HG03060 (cell line): Measurements from ENCODE around the gene HOXA13.

ENCODE experiments used
- ATAC-seq: cut with Tn5 transposase; IDR thresholded peaks from one replicate; pipeline ENCODE4 v1.9.1; 2021; ENCODE audit warnings: low read depth, moderate number of reproducible peaks; ENCODE audit not compliant: unreplicated experiment

The HOXA13 gene

GRCh38 chr7:27193335-27194001 lies 6.4 kb downstream of the HOXA13 start:
- ATAC-seq = no peak

- no peak for ATAC-seq
These were observed 7.2 kb downstream of the HOXA13 start for GRCh38 chr7:27192546-27193334.

GRCh38 chr7:27191833-27192545 lies 7.9 kb downstream of the HOXA13 start:
- ATAC-seq = no peak

DNA sequence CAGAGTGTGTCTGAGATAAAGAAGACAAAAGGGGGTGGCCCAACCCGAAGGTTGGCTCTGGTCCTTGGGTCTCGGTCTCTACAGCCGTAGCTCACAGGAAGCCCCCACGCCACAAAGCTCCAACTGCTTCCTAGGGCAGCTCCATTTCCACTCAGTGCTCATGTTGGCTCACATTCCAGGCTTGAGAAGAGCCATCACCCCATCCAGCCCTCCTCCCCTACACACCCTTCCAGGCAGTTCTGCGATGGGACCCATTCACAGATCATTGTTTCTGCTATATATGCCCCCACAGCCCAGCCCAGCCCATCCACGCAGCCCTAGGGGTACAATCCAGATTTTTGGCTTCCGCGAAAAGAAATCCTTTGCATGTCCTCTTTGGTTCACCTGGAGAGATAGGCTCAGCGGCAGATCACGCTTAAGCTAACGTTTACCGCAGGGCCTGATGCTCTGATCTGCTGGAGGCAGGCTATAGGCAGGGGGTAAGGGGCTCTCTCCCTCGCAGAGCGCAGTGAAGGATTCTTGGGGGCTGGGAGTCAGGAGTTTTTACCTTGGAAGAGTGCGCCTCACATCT lies 8.6 kb downstream of the HOXA13 start:
- ATAC-seq = no peak

DNA sequence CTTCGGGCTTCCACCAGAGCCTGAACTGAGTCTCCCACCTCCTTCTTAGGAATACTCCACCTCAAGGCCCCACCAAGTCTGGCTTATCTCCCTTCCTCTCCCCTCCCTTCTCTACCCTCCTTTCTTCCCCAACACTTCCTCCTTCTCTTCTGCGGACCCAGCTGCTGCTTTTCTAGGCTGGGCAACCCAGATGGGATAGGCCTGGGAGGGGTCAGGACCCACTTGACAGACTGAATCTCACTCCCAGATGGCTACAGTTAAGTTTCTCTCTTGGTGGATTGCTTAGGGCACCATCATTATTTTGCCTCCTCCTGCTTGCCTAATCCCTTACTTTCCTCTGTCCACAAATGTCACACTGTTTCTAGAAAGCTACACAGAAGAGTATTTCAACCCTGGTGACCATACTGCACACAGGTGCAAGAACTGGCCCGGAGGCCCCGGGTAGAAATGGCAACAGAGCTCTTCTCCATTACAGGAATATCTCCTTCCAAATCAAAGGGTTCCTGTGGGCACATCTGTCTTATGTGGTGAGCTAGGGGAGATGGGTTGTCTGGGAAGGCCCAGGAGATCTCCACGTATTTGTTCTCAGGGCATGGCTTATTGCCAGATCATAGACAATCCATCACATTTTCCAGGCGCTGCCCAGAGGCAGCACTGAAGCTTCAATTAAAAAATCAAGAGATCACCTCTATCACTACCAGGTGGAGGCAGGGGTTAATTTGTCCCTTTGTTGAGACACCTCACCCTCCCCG lies 9.7 kb downstream of the HOXA13 start:
- no peak for ATAC-seq

DNA sequence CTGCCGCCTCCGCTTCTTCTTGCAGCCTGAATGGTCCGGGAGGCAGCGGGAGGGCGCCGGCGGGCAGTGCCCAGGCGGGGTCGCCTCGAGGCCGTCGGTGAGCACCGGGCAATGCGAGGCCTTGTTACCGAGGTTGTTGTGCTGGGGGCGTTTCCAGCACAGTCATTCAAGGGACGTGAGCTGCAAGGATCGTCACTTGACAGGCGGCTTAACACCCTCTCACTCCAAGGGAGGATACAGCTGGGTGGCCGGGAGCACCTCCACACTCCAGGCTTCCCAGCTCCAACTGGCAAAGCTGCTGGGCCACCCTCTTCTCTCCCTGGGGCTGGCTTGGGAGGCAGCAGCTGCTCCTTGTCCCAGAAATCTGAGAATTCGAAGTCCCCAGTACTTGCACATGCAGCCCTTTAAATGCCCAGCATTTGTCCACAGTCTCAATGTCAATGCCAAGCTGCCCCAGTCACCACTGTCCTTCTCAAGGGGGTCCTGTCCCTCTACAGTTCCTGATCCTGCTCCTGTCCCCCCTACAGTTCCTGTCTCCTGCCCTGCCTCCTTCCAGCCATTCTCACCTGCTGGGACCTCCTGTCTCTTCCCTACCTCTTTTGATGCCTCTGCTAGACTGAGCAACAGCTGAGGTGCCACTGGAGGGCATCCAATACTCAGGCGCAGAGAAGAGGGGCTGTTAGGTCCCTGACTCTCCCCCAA lies 10.4 kb downstream of the HOXA13 start:
- no peak for ATAC-seq

GRCh38 chr7:27188386-27189294 lies 11.3 kb downstream of the HOXA13 start:
- no peak for ATAC-seq

DNA sequence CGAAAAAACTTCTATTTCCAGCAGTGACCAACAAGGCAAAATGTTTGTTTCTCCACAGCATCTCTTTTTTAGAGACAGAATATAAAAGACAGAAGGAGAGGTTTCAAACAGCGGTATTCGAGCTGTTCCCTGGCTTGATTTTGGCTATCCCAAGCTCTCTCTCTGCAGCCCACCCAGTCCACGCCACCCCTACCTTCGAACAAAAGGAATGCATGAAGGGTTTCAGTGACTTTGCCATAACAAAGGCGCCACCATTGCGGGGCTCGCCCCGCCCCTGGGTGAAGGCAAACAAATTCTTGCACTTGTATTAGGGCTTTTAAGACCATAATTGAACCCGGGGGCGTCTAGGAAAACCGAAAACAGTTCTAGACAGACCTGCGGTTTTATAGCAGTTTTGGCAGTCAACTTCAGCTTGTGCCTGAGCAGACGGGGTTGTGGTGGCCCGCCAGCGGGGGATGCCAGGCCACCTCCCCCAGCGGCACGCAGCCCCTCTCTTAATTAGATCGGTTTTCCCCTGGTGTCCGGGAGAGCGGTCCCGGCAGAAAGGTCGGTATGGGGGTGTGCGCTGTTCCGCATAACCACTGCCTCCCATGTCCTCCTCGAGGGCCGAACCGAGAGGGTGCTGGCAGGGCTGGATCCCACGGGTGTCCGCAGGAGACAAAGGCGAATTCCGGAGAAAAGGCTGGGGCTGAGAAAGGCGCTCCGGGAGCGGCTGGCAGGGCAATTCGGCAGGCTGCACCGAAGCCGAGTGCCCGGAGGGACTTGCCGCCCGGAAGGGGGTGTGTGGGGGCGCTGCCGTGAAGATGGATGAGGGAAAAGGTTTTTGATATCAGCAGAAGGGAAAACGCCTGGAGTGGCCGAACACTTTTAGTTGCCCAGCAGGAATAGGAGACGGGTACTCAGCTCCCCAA lies 12.2 kb downstream of the HOXA13 start:
- no peak for ATAC-seq

- ATAC-seq = no peak
These were observed 13.0 kb downstream of the HOXA13 start for GRCh38 chr7:27186668-27187474.

DNA sequence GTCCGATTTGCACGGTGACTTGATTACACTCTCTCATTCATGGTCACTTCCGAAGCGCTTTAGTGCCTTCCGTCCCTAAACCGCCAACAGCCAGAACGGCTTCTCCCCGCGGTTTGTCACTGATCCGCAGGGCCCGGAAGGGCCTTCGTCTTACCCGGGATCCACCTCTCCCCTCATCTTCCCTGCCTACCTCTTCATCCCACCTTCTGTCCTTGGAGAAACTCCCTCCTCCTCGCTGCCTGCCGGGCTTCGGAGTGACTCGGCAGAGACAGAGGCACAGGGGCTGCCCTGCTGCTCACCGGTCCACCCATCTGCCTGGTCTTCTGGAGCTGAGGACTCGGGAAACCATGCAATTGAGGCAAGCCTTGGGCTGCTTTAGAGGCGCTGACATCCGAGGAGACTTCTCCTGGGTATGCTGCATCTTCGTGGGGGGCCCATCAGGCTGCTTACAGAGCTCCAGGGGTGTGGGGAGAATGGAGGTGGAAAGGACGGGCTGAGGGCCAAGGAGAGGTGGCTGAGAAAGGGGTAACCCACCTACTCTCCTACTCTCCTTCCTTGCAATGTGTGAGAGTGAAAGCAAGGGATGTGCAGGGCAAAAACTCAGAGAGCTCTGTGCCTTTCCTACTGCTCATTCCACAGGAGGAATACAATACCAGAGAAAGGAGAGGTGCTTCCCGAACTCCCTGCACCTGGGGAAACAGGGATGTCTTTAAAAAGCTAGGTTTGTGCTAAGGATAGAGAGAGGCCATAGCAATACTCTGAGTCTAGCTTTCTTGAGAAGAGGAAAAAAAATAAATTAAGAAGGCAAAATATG lies 13.8 kb downstream of the HOXA13 start:
- ATAC-seq = no peak

DNA sequence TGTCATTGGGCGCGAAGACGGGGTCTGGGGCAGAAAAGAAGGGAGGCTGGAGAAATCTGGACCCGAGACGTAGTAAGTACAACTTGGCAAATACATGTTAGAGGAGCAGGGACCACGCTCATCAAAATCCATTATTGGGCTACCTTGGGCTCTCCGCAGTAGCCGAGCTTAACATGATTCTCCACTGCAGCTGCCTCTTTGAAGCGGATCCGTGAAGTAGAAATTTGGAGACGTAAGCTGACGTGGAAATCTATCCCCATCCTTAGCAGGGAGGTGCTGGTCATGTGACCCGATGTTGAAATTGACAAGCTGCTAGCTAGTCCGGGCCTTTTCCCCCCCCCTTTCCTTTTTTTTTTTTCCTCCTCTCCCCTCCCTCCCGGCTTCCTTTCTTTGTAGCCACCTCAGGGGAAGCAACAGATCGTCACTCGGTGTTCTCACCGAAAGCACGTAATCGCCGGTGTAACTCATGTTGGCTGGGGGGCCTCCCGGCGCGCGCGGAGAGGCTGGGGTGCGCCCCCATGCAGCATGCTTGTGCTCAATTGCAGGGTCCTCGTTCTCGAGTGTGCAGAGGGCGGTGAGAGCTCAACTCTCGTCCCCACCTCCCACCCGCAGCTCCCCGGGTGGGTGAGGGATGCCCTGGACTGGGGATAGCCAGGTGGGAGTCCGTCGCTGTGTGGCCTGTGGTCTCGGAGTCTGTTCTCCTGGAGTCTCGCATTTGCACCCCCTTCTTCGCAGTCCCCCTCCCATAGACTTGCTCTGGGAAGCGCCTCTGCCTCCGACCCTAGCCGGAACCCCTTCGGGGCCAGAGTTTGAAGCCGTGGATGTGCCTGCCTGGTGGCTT lies 14.7 kb downstream of the HOXA13 start, which contains the start of gene HOXA11:
HOXA11 (minus strand) TSS at position 220 of the 841 bp plus-strand sequence; CDS start at position 132, 88 bp downstream.
- ATAC-seq = no peak

DNA sequence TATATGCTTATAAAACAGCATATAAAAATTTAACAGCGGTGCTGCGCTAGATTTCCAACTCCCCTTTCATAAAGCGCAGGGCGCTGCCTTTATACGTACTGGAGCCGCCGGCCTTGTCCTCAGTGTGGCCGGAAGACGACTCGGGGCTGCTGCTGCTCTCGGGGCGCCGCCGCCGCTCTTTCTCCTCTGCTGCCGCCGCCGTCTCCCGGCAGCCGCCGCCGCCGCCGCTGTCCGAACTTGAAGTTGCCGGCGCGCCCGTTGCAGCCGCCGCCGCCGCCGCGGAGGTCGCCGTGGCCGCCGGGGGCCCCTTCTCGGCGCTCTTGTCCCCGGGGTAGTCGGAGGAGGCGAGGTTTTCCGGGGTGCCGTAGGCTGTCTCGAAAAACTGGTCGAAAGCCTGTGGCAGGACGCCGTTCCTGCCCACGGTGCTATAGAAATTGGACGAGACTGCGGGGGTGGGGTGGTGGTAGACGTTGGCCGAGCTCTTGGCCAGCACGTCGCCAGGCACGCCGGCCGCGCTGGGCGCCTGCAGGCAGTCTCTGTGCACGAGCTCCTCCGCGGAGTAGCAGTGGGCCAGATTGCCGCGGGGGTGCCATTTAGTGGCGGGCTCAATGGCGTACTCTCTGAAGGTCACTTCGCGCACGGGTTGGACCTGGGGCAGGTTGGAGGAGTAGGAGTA lies 15.4 kb downstream of the HOXA13 start:
- no peak for ATAC-seq

DNA sequence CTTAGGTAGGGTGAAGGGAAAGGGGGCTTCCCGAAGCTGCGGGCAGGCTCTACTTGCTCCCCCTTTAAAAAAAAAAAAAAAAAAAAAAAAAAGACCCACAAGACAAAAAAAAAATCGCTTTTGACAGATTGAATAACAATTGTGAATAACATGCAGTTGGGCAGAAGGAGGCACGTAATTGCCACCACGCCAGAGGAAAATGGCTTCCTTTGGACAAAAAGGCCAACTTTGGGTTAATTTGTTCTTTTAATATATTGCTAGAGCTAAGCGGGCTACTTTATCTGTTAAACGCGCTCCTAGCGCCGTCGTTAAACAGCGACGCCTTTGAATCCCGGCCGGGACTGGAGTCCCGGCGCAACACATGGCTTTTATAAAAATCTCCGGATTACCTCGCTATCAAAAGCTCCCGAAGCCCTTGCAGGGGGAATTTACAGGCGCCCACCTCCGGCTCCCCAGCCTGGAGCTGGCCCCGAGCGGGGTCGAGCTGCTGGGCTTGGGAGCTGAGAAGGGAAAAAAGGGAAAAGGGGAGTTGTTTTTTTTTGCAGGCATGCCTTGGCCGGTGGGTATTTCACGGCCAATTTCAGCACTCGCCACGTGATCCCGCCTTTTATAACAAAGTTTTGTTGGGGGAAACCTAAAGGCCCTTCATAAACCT lies 16.1 kb downstream of the HOXA13 start:
- no peak for ATAC-seq
